H1 (cell line): Measurements from ENCODE around the gene RIC8A. TPM values are rescaled to one million over a fixed set of nuclear protein-coding genes. Genes with fewer than 3 reads are reported as not detected.

Experiments
- ASH2L ChIP-seq: fragments of 200-600, 300-600 bp; sonication (generic); IDR thresholded peaks from one replicate; pipeline ENCODE4 v1.7.1; 2017; ENCODE audit warnings: low read length
- BACH1 ChIP-seq: IDR thresholded peaks from 2 replicates; pipeline ENCODE4 v1.6.1; 2012; ENCODE audit warnings: low read length, improper control_type of control experiment
- CBX8 ChIP-seq: fragments of 300-800, 300-1000 bp; sonication (generic); IDR thresholded peaks from 2 replicates; pipeline ENCODE4 v1.7.1; 2016; ENCODE audit warnings: low read depth, low read length, borderline replicate concordance
- CREB1 ChIP-seq: IDR thresholded peaks from 2 replicates; pipeline ENCODE4 v1.6.1; 2012; ENCODE audit warnings: inconsistent platforms
- EGR1 ChIP-seq: IDR thresholded peaks from 2 replicates; pipeline ENCODE4 v1.6.1; 2011; ENCODE audit warnings: low read depth, low read length, borderline replicate concordance
- PHF8 ChIP-seq: fragments of 200-600 bp; sonication (generic); conservative IDR thresholded peaks from 2 replicates; pipeline ENCODE4 v1.7.1; 2012; ENCODE audit warnings: low read depth, mild to moderate bottlenecking, inconsistent platforms, low read length, moderate library complexity
- TCF12 ChIP-seq: IDR thresholded peaks from 2 replicates; pipeline ENCODE4 v1.6.1; 2011; ENCODE audit warnings: low read depth, mild to moderate bottlenecking, low read length
- polyA plus RNA-seq, 7 experiments: library from polyadenylated mRNA; depleted of rRNA in 3 of 7; stranded (reverse) in 5 of 7; unstranded in 2 of 7; fragments of >200 nt in 5 of 7; fragments of 200-250 nt in 2 of 7; gene quantifications; 1 replicate in 5 of 7; 2 replicates in 1 of 7; 4 replicates in 1 of 7; pipeline versions ENCODE4 v1.2.1 to v1.2.3, GENCODE V29; 2011 to 2013; ENCODE audit warnings: missing spikeins in 2 of 7, mixed read lengths in 2 of 7
- total RNA-seq: library from RNA; stranded (reverse); fragmentation: NEBNext Ultra II Directional; extraction: Animal tissue kit (Norgen Biotek cat#: 25700); gene quantifications from 2 replicates; pipeline ENCODE4 v1.2.1, GENCODE V29; 2021
- TF ChIP-seq, protein P1 (sequence below): fragments of 300-600 bp; sonication (generic); IDR thresholded peaks from 2 replicates; pipeline ENCODE4 v1.7.1; 2012; ENCODE audit warnings: low read length, moderate library complexity, mild to moderate bottlenecking, inconsistent platforms; ENCODE audit not compliant: insufficient replicate concordance
- TF ChIP-seq, protein P2 (sequence below): IDR thresholded peaks from 2 replicates; pipeline ENCODE4 v1.6.1; 2012; ENCODE audit warnings: low read length, inconsistent platforms

Gene RIC8A
- total and polyA plus RNA-seq, 2 of the 8 experiments (the other 6 are each of a cell fraction or from before 2014, with no cell fraction given): 67.0 to 105 TPM

DNA sequence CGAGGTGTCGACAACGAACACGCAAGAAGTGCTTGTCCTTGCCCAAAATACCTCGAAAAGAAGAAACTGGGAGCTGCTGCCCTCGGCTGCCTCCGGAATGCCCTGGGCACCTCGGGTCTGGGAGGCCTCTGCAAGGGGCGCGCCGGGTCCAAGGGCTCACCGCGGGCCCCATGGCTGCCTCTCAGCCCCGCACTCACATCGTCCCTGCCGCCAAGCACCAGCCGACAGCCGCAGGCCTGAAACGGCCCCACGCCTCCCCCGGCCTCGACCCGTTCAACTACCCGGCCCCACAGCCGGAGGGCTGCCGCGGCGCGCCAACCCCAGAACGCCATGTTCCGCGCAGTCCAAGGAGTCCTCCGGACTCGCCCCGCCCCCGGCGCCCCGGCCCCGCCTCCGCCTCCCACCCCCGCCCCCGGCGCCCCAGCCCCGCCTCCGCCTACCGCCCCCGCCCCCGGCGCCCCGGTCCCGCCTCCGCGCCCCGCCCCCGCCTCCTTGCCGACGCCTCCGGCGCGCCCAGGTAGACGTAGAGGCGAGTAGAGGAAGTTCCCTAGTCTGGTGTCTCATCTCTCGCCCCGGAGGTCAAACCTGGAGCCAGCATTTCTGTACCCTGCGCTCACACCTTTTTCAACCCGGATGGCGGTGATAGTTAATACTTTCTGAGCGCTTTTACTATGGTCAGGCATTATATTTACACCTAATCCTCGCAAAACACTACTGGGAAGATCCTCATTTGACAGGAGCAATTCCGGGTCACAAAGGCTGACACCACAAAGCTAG is 28.7 kb downstream of the RIC8A start, which contains the start of gene SIRT3 (continued):
- TF ChIP-seq, protein P1, sequence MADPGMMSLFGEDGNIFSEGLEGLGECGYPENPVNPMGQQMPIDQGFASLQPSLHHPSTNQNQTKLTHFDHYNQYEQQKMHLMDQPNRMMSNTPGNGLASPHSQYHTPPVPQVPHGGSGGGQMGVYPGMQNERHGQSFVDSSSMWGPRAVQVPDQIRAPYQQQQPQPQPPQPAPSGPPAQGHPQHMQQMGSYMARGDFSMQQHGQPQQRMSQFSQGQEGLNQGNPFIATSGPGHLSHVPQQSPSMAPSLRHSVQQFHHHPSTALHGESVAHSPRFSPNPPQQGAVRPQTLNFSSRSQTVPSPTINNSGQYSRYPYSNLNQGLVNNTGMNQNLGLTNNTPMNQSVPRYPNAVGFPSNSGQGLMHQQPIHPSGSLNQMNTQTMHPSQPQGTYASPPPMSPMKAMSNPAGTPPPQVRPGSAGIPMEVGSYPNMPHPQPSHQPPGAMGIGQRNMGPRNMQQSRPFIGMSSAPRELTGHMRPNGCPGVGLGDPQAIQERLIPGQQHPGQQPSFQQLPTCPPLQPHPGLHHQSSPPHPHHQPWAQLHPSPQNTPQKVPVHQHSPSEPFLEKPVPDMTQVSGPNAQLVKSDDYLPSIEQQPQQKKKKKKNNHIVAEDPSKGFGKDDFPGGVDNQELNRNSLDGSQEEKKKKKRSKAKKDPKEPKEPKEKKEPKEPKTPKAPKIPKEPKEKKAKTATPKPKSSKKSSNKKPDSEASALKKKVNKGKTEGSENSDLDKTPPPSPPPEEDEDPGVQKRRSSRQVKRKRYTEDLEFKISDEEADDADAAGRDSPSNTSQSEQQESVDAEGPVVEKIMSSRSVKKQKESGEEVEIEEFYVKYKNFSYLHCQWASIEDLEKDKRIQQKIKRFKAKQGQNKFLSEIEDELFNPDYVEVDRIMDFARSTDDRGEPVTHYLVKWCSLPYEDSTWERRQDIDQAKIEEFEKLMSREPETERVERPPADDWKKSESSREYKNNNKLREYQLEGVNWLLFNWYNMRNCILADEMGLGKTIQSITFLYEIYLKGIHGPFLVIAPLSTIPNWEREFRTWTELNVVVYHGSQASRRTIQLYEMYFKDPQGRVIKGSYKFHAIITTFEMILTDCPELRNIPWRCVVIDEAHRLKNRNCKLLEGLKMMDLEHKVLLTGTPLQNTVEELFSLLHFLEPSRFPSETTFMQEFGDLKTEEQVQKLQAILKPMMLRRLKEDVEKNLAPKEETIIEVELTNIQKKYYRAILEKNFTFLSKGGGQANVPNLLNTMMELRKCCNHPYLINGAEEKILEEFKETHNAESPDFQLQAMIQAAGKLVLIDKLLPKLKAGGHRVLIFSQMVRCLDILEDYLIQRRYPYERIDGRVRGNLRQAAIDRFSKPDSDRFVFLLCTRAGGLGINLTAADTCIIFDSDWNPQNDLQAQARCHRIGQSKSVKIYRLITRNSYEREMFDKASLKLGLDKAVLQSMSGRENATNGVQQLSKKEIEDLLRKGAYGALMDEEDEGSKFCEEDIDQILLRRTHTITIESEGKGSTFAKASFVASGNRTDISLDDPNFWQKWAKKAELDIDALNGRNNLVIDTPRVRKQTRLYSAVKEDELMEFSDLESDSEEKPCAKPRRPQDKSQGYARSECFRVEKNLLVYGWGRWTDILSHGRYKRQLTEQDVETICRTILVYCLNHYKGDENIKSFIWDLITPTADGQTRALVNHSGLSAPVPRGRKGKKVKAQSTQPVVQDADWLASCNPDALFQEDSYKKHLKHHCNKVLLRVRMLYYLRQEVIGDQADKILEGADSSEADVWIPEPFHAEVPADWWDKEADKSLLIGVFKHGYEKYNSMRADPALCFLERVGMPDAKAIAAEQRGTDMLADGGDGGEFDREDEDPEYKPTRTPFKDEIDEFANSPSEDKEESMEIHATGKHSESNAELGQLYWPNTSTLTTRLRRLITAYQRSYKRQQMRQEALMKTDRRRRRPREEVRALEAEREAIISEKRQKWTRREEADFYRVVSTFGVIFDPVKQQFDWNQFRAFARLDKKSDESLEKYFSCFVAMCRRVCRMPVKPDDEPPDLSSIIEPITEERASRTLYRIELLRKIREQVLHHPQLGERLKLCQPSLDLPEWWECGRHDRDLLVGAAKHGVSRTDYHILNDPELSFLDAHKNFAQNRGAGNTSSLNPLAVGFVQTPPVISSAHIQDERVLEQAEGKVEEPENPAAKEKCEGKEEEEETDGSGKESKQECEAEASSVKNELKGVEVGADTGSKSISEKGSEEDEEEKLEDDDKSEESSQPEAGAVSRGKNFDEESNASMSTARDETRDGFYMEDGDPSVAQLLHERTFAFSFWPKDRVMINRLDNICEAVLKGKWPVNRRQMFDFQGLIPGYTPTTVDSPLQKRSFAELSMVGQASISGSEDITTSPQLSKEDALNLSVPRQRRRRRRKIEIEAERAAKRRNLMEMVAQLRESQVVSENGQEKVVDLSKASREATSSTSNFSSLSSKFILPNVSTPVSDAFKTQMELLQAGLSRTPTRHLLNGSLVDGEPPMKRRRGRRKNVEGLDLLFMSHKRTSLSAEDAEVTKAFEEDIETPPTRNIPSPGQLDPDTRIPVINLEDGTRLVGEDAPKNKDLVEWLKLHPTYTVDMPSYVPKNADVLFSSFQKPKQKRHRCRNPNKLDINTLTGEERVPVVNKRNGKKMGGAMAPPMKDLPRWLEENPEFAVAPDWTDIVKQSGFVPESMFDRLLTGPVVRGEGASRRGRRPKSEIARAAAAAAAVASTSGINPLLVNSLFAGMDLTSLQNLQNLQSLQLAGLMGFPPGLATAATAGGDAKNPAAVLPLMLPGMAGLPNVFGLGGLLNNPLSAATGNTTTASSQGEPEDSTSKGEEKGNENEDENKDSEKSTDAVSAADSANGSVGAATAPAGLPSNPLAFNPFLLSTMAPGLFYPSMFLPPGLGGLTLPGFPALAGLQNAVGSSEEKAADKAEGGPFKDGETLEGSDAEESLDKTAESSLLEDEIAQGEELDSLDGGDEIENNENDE: no peak
- TF ChIP-seq, protein P2, sequence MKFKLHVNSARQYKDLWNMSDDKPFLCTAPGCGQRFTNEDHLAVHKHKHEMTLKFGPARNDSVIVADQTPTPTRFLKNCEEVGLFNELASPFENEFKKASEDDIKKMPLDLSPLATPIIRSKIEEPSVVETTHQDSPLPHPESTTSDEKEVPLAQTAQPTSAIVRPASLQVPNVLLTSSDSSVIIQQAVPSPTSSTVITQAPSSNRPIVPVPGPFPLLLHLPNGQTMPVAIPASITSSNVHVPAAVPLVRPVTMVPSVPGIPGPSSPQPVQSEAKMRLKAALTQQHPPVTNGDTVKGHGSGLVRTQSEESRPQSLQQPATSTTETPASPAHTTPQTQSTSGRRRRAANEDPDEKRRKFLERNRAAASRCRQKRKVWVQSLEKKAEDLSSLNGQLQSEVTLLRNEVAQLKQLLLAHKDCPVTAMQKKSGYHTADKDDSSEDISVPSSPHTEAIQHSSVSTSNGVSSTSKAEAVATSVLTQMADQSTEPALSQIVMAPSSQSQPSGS: no peak
- no peak for TF ChIP-seq BACH1
- TF ChIP-seq PHF8: peak; percentile 82
- TF ChIP-seq ASH2L: peak; percentile 57
- TF ChIP-seq EGR1: peak; percentile 87
- TF ChIP-seq CBX8: no peak
- TF ChIP-seq TCF12: no peak
- peak; percentile 90 for TF ChIP-seq CREB1
